ENCODE measurements around the gene ZNF785.

DNA sequence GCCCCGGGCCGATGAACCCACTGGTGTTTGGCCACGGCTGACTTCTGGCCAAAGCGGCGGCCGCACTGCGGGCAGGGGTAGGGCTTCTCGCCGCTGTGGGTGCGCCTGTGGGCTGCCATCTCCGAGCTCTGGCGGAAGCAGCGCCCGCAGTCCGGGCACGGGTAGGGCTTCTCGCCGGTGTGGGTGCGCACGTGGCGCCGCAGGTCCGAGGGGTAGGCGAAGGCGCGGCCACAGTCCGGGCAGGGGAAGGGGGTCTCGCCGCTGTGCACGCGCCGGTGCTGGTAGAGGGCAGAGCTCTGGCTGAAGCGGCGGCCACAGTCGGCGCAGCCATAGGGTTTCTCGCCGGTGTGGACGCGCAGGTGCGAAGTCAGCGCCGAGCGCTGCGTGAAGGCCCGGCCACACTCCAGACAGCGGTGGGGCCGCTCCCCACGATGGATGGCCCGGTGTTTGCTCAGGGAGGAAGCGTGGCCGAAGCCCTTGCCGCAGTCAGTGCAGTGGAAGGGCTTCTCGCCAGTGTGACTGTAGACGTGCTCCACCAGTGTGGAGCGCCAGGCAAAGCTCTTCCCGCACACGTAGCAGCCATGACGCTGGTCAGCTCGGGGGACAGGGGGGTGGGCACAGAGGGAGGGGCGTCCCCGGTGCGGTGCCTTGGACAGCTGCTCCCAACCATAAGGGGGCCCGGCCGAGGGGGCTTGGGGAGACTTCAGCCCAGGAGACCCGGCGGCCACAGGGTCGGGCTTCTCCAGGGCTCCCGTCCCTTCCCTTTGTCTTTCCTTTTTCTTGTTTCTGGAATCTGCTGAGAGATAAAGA lies 30.0 kb downstream of the ZNF785 start:
- no peak for TF ChIP-seq SPI1 (IDR thresholded peaks at IDR 0.05; ENCODE audit: low read depth, low read length)
- TF ChIP-seq POLR2A (IDR thresholded peaks at IDR 0.05; ENCODE audit: low read depth, low read length), result no peak
